Panc1 (cell line): ENCODE results near the gene RPH3AL. TPM values are rescaled to one million over a fixed set of nuclear protein-coding genes. Genes with fewer than 3 reads are reported as not detected.
"Not testable (repeated sequence)": the region's sequence is repeated elsewhere in the genome, so short reads cannot be mapped to it uniquely, and the experiment has no call there.

Source experiments
- ATAC-seq: fragments of 200-7000 bp; cut with Tn5 transposase; 2 replicates; pipeline ENCODE4 v1.9.1; 2020; ENCODE audit warnings: mild to moderate bottlenecking, moderate library complexity
- BruUV-seq: library from RNA; stranded (reverse); fragments of 400-500 nt; replicated peaks from 2 replicates; lab custom pipeline; 2021; lab: Mats Ljungman, UMichigan
- CTCF ChIA-PET: fragments of 300-600 bp; sonication (Branson Sonifier 250); formaldehyde crosslinking; loops from one replicate; lab custom pipeline; 2022; ENCODE audit warnings: antibody characterized with exemption; lab: Charles Lee
- POLR2A ChIA-PET: fragments of 300-600 bp; sonication (Branson Sonifier 250); formaldehyde crosslinking; loops from one replicate; lab custom pipeline; 2022; ENCODE audit warnings: antibody characterized with exemption; lab: Charles Lee
- DNase-seq: peaks from one replicate; pipeline ENCODE4 v3.0.0-alpha.2; 2010; ENCODE audit warnings: low read depth, low spot score
- H3K27ac ChIP-seq: 2 replicates; pipeline ENCODE4 v1.5.1; 2011; ENCODE audit warnings: mild to moderate bottlenecking, low read length, inconsistent platforms
- H3K27me3 ChIP-seq: fragments of 200-500 bp; sonication (Bioruptor generic); 2 replicates; pipeline ENCODE4 v1.6.0; 2014; ENCODE audit warnings: low read length, inconsistent platforms; ENCODE audit not compliant: control insufficient read depth, insufficient read depth
- H3K36me3 ChIP-seq: fragments of 200-500 bp; sonication (Bioruptor generic); 2 replicates; pipeline ENCODE4 v1.5.1; 2014; ENCODE audit warnings: inconsistent platforms, mild to moderate bottlenecking, low read length, moderate library complexity; ENCODE audit not compliant: control insufficient read depth, insufficient read depth
- H3K4me1 ChIP-seq: 2 replicates; pipeline ENCODE4 v1.5.1; 2011; ENCODE audit warnings: inconsistent platforms, mild to moderate bottlenecking, low read length, moderate library complexity; ENCODE audit not compliant: control insufficient read depth, insufficient read depth
- H3K4me3 ChIP-seq, 2 experiments: 2 replicates each; pipeline ENCODE4 v1.5.1; 2011 to 2012; ENCODE audit warnings: low read depth in 2 of 2, low read length in 2 of 2, mild to moderate bottlenecking in 2 of 2, inconsistent platforms in 1 of 2, moderate library complexity in 1 of 2
- H3K9me3 ChIP-seq: fragments of 200-500 bp; sonication (Bioruptor generic); 2 replicates; pipeline ENCODE4 v1.5.1; 2014; ENCODE audit warnings: low read depth, mild to moderate bottlenecking, inconsistent platforms, low read length, moderate library complexity; ENCODE audit not compliant: control insufficient read depth, insufficient read depth
- POLR2AphosphoS5 ChIP-seq: IDR thresholded peaks from 2 replicates; pipeline ENCODE4 v1.6.1; 2012; ENCODE audit warnings: mild to moderate bottlenecking, low read depth, low read length, moderate library complexity
- REST ChIP-seq, 2 experiments: IDR thresholded peaks; 2 replicates each; pipeline ENCODE4 v1.6.1; 2011 to 2012; ENCODE audit warnings: low read depth in 2 of 2, control low read depth in 1 of 2, low read length in 1 of 2, mild to moderate bottlenecking in 1 of 2, moderate library complexity in 1 of 2; ENCODE audit not compliant: insufficient read depth in 1 of 2
- SIN3A ChIP-seq: IDR thresholded peaks from 2 replicates; pipeline ENCODE4 v1.6.1; 2012; ENCODE audit warnings: low read depth, mild to moderate bottlenecking, low read length, moderate library complexity, borderline replicate concordance; ENCODE audit not compliant: insufficient read depth
- TCF7L2 ChIP-seq: IDR thresholded peaks from 2 replicates; pipeline ENCODE4 v1.6.1; 2011; ENCODE audit warnings: mild to moderate bottlenecking, low read depth, low read length, inconsistent platforms
- in situ Hi-C: cut with HindIII; loops from 2 replicates; pipeline ENCODE4 v1.10.0; 2016; ENCODE audit warnings: low sequenced_read_pairs, low pct_unique_long_range_greater_than_20kb
- intact Hi-C: fragments of 100-400 bp; cut with micrococcal nuclease; formaldehyde crosslinking; loops from one replicate; pipeline ENCODE4 v1.10.0; 2022; ENCODE audit not compliant: unreplicated experiment
- total RNA-seq: library from RNA; stranded (reverse); gene quantifications from one replicate; pipeline ENCODE4 v1.2.1, GENCODE V29; 2021; ENCODE audit not compliant: unreplicated experiment
- TF ChIP-seq, protein P1 (sequence below): fragments of 450-650 bp; IDR thresholded peaks from 2 replicates; pipeline ENCODE4 v1.5.1; 2017; ENCODE audit warnings: mild to moderate bottlenecking

Gene RPH3AL
- total RNA-seq, 1 experiment from 2014 or later = 2.2 TPM

- in situ Hi-C loops, H3K4me1 ChIP-seq, H3K27me3 ChIP-seq, H3K4me3 ChIP-seq, POLR2A ChIA-PET, CTCF ChIA-PET, intact Hi-C loops, H3K27ac ChIP-seq, ATAC-seq, H3K9me3 ChIP-seq, H3K36me3 ChIP-seq, DNase-seq, BruUV-seq: not testable (repeated sequence)
Measured at GRCh38 chr17:271928-272623, 80.5 kb downstream of the RPH3AL start.

- no peak for ATAC-seq
- no TSS peak for BruUV-seq
- Histone ChIP-seq H3K27me3 (no peaks in the 10 kb centered on the region), H3K4me3 (no peak overlapping the region), H3K36me3 (no peaks in the 10 kb centered on the region), H3K9me3 (no peaks in the 10 kb centered on the region), H3K27ac (no peak overlapping the region), H3K4me1 (no peaks in the 10 kb centered on the region)
- no peak for DNase-seq
- in situ Hi-C loops = no loop called here
- intact Hi-C loops = no loop called here
- ChIA-PET CTCF (interaction anchor here (0.7 kb wide), 1 partner anchor 41 kb away, joined by 3 read pairs; no protein-coding TSS in a partner anchor), POLR2A (interaction anchor here (0.6 kb wide), 1 partner anchor 67 kb away, joined by 4 read pairs; no protein-coding TSS in a partner anchor)
- TF ChIP-seq, protein P1, sequence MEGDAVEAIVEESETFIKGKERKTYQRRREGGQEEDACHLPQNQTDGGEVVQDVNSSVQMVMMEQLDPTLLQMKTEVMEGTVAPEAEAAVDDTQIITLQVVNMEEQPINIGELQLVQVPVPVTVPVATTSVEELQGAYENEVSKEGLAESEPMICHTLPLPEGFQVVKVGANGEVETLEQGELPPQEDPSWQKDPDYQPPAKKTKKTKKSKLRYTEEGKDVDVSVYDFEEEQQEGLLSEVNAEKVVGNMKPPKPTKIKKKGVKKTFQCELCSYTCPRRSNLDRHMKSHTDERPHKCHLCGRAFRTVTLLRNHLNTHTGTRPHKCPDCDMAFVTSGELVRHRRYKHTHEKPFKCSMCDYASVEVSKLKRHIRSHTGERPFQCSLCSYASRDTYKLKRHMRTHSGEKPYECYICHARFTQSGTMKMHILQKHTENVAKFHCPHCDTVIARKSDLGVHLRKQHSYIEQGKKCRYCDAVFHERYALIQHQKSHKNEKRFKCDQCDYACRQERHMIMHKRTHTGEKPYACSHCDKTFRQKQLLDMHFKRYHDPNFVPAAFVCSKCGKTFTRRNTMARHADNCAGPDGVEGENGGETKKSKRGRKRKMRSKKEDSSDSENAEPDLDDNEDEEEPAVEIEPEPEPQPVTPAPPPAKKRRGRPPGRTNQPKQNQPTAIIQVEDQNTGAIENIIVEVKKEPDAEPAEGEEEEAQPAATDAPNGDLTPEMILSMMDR = no peak
- no peak for TF ChIP-seq POLR2AphosphoS5
- TF ChIP-seq SIN3A = no peak
- no peak for TF ChIP-seq TCF7L2
- TF ChIP-seq REST (IDR thresholded peaks at IDR 0.05; ENCODE audit: insufficient read depth in 1 of 2, low read depth in 2 of 2, low read length in 1 of 2) = no peak
Measured at GRCh38 chr17:269616-270514, 82.7 kb downstream of the RPH3AL start.
